Right atrium auricular region (tissue), 2 donors: ENCODE results near the gene CADM1. TPM values are rescaled to one million over a fixed set of nuclear protein-coding genes. Genes with fewer than 3 reads are reported as not detected.

Source experiments
- DNase-seq: peaks from one replicate; pipeline ENCODE4 v3.0.0-alpha.2; 2019; ENCODE audit warnings: low spot score
- H3K27ac ChIP-seq, 2 donors: fragments of 200-600 bp; sonication (generic); 1 replicate in 1 of 2; 2 replicates in 1 of 2; pipeline ENCODE4 v1.5.1; 2016 to 2019
- H3K27me3 ChIP-seq, 2 donors: fragments of 200-600 bp; sonication (generic); one replicate each; pipeline versions ENCODE4 v1.5.1 to v1.6.0; 2017 to 2019
- H3K36me3 ChIP-seq: fragments of 200-600 bp; sonication (generic); one replicate; pipeline ENCODE4 v1.5.1; 2016
- H3K4me1 ChIP-seq, 2 donors: fragments of 200-600 bp; sonication (generic); one replicate each; pipeline versions ENCODE4 v1.5.1 to v1.6.0; 2017 to 2019
- H3K4me3 ChIP-seq, 2 donors: fragments of 200-600 bp; sonication (generic); 1 replicate in 1 of 2; 2 replicates in 1 of 2; pipeline ENCODE4 v1.5.1; 2017 to 2019; ENCODE audit warnings: mild to moderate bottlenecking in 1 of 2, moderate library complexity in 1 of 2
- H3K9me3 ChIP-seq, 2 donors: fragments of 200-600 bp; sonication (generic); one replicate each; pipeline ENCODE4 v1.5.1; 2019
- total RNA-seq, 2 donors: library from RNA; depleted of rRNA; stranded (reverse); fragments of >200 nt; gene quantifications; one replicate each; pipeline ENCODE4 v1.1.0, GENCODE V29; 2016
- TF ChIP-seq, protein P1 (sequence below), 2 donors: fragments of 200-600 bp; sonication (generic); IDR thresholded peaks; one replicate each; pipeline ENCODE4 v1.5.1; 2019; ENCODE audit warnings: antibody characterized with exemption in 2 of 2

Gene CADM1
- total RNA-seq, 2 donors from 2014 or later = 19.8 to 33.9 TPM

GRCh38 chr11:115423728-115424459, 80.3 kb downstream of the CADM1 start:
- H3K4me3 ChIP-seq = no peak overlapping the region
- H3K36me3 ChIP-seq = no peaks in the 10 kb centered on the region
- TF ChIP-seq, protein P1, sequence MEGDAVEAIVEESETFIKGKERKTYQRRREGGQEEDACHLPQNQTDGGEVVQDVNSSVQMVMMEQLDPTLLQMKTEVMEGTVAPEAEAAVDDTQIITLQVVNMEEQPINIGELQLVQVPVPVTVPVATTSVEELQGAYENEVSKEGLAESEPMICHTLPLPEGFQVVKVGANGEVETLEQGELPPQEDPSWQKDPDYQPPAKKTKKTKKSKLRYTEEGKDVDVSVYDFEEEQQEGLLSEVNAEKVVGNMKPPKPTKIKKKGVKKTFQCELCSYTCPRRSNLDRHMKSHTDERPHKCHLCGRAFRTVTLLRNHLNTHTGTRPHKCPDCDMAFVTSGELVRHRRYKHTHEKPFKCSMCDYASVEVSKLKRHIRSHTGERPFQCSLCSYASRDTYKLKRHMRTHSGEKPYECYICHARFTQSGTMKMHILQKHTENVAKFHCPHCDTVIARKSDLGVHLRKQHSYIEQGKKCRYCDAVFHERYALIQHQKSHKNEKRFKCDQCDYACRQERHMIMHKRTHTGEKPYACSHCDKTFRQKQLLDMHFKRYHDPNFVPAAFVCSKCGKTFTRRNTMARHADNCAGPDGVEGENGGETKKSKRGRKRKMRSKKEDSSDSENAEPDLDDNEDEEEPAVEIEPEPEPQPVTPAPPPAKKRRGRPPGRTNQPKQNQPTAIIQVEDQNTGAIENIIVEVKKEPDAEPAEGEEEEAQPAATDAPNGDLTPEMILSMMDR (IDR thresholded peaks at IDR 0.05) = no peak
- H3K27ac ChIP-seq = no peak overlapping the region
- no peaks in the 10 kb centered on the region for H3K27me3 ChIP-seq
- H3K4me1 ChIP-seq = peaks cover 0 to 5% of the 10 kb centered on the region in 2 donors
- DNase-seq = no peak
- no peaks in the 10 kb centered on the region for H3K9me3 ChIP-seq

- Histone ChIP-seq H3K4me1 (peaks cover 0 to 5% of the 10 kb centered on the region in 2 donors), H3K27ac (no peak overlapping the region), H3K36me3 (no peaks in the 10 kb centered on the region), H3K9me3 (no peaks in the 10 kb centered on the region), H3K27me3 (no peaks in the 10 kb centered on the region), H3K4me3 (no peak overlapping the region)
- TF ChIP-seq, protein P1 (IDR thresholded peaks at IDR 0.05) = no peak
- DNase-seq = no peak
Measured at GRCh38 chr11:115421992-115422689, 82.1 kb downstream of the CADM1 start.

GRCh38 chr11:115421352-115421991, 82.7 kb downstream of the CADM1 start:
- H3K36me3 ChIP-seq = no peaks in the 10 kb centered on the region
- peaks cover 0 to 5% of the 10 kb centered on the region in 2 donors for H3K4me1 ChIP-seq
- H3K4me3 ChIP-seq = no peak overlapping the region
- TF ChIP-seq, protein P1 (IDR thresholded peaks at IDR 0.05) = no peak
- H3K27me3 ChIP-seq = no peaks in the 10 kb centered on the region
- no peaks in the 10 kb centered on the region for H3K9me3 ChIP-seq
- DNase-seq = no peak
- no peak overlapping the region for H3K27ac ChIP-seq

- Histone ChIP-seq H3K27ac (no peak overlapping the region), H3K9me3 (no peaks in the 10 kb centered on the region), H3K27me3 (no peaks in the 10 kb centered on the region), H3K4me3 (no peak overlapping the region), H3K36me3 (no peaks in the 10 kb centered on the region), H3K4me1 (peaks cover 0 to 5% of the 10 kb centered on the region in 2 donors)
- TF ChIP-seq, protein P1 (IDR thresholded peaks at IDR 0.05) = no peak
- no peak for DNase-seq
Measured at GRCh38 chr11:115420505-115420904, 83.7 kb downstream of the CADM1 start.

GRCh38 chr11:115418626-115419025, 85.6 kb downstream of the CADM1 start:
- Histone ChIP-seq H3K36me3 (no peaks in the 10 kb centered on the region), H3K27ac (no peak overlapping the region), H3K27me3 (no peaks in the 10 kb centered on the region), H3K4me3 (no peak overlapping the region), H3K4me1 (peaks cover 0 to 5% of the 10 kb centered on the region in 2 donors), H3K9me3 (no peaks in the 10 kb centered on the region)
- no peak for DNase-seq
- TF ChIP-seq, protein P1 (IDR thresholded peaks at IDR 0.05) = no peak
